ENCODE measurements around the gene GDPD5.

- TF ChIP-seq GATA2 (IDR thresholded peaks at IDR 0.05; ENCODE audit: low read depth, low read length) (no peak), GATA3 (IDR thresholded peaks at IDR 0.05; ENCODE audit: low read depth, low read length) (no peak)
Measured at GRCh38 chr11:75562836-75563484, 37.2 kb upstream of the GDPD5 start.

Measured in SH-SY5Y (cell line).